Uterus (tissue), 2 donors: ENCODE data around the gene CCDC171.
"Not testable (repeated sequence)": the region's sequence is repeated elsewhere in the genome, so short reads cannot be mapped to it uniquely, and the experiment has no call there.

Experiments
- CTCF ChIP-seq, 4 experiments: fragments of 200-600 bp in 2 of 4; fragments of 450-650 bp in 2 of 4; sonication (generic) in 2 of 4; IDR thresholded peaks; one replicate each; pipeline ENCODE4 v1.5.1; 2016 to 2019; ENCODE audit warnings: antibody characterized with exemption in 4 of 4, mild to moderate bottlenecking in 2 of 4, moderate library complexity in 1 of 4
- POLR2A ChIP-seq, 2 donors: fragments of 450-650 bp; IDR thresholded peaks; one replicate each; pipeline ENCODE4 v1.6.1; 2016; ENCODE audit warnings: antibody characterized with exemption in 2 of 2, mild to moderate bottlenecking in 1 of 2, moderate library complexity in 1 of 2

- not testable (repeated sequence) for TF ChIP-seq CTCF, POLR2A (IDR thresholded peaks at IDR 0.05)
Observed at GRCh38 chr9:15600666-15601330, 48.0 kb downstream of the CCDC171 start.
